Glutamatergic neuron (in vitro differentiated cells): Measurements from ENCODE around the gene SLC25A28. TPM values are rescaled to one million over a fixed set of nuclear protein-coding genes. Genes with fewer than 3 reads are reported as not detected.

Source experiments
- DNase-seq: peaks from one replicate; pipeline ENCODE4 v3.0.0; 2022
- H3K27ac Mint-ChIP-seq: one replicate; pipeline ENCODE4 v1.8.0; 2020; ENCODE audit warnings: mild to moderate bottlenecking, mixed read lengths, inconsistent platforms; ENCODE audit not compliant: unreplicated experiment
- H3K27me3 Mint-ChIP-seq: one replicate; pipeline ENCODE4 v1.8.0; 2020; ENCODE audit warnings: mild to moderate bottlenecking, moderate library complexity, mixed read lengths, inconsistent platforms; ENCODE audit not compliant: unreplicated experiment
- H3K36me3 Mint-ChIP-seq: one replicate; pipeline ENCODE4 v1.8.0; 2020; ENCODE audit warnings: mild to moderate bottlenecking, mixed read lengths, inconsistent platforms; ENCODE audit not compliant: unreplicated experiment
- H3K4me1 Mint-ChIP-seq: one replicate; pipeline ENCODE4 v1.8.0; 2020; ENCODE audit warnings: mild to moderate bottlenecking, low read depth, mixed read lengths, inconsistent platforms; ENCODE audit not compliant: unreplicated experiment
- H3K4me3 Mint-ChIP-seq: one replicate; pipeline ENCODE4 v1.8.0; 2020; ENCODE audit warnings: mild to moderate bottlenecking, mixed read lengths, inconsistent platforms; ENCODE audit not compliant: unreplicated experiment
- H3K9me3 Mint-ChIP-seq: one replicate; pipeline ENCODE4 v1.8.0; 2020; ENCODE audit warnings: mild to moderate bottlenecking, moderate library complexity, mixed read lengths, inconsistent platforms; ENCODE audit not compliant: unreplicated experiment
- total RNA-seq: library from RNA; stranded (reverse); fragmentation: NEBNext Ultra II Directional; extraction: Animal tissue kit (Norgen Biotek cat#: 25700); gene quantifications from one replicate; pipeline ENCODE4 v1.2.1, GENCODE V29; 2021; ENCODE audit not compliant: unreplicated experiment
- TF ChIP-seq, protein P1 (sequence below): fragments of 200-600 bp; sonication (generic); IDR thresholded peaks from one replicate; pipeline ENCODE4 v1.5.0; 2021; ENCODE audit not compliant: partially characterized antibody, unreplicated experiment

The SLC25A28 gene
- total RNA-seq, 1 donor from 2014 or later, result 27.1 TPM

GRCh38 chr10:99620711-99621453, 643 bp upstream of the SLC25A28 start:
- H3K9me3 Mint-ChIP-seq, result peaks cover 5% of the 10 kb centered on the region
- peak overlapping the region; percentile 88 for H3K4me3 Mint-ChIP-seq
- TF ChIP-seq, protein P1, sequence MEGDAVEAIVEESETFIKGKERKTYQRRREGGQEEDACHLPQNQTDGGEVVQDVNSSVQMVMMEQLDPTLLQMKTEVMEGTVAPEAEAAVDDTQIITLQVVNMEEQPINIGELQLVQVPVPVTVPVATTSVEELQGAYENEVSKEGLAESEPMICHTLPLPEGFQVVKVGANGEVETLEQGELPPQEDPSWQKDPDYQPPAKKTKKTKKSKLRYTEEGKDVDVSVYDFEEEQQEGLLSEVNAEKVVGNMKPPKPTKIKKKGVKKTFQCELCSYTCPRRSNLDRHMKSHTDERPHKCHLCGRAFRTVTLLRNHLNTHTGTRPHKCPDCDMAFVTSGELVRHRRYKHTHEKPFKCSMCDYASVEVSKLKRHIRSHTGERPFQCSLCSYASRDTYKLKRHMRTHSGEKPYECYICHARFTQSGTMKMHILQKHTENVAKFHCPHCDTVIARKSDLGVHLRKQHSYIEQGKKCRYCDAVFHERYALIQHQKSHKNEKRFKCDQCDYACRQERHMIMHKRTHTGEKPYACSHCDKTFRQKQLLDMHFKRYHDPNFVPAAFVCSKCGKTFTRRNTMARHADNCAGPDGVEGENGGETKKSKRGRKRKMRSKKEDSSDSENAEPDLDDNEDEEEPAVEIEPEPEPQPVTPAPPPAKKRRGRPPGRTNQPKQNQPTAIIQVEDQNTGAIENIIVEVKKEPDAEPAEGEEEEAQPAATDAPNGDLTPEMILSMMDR, result no peak
- H3K36me3 Mint-ChIP-seq, result no peaks in the 10 kb centered on the region
- peak overlapping the region; percentile 89 for H3K27ac Mint-ChIP-seq
- peaks cover 10% of the 10 kb centered on the region for H3K27me3 Mint-ChIP-seq
- H3K4me1 Mint-ChIP-seq, result peaks cover 17% of the 10 kb centered on the region
- DNase-seq, result peak; percentile 89

DNA sequence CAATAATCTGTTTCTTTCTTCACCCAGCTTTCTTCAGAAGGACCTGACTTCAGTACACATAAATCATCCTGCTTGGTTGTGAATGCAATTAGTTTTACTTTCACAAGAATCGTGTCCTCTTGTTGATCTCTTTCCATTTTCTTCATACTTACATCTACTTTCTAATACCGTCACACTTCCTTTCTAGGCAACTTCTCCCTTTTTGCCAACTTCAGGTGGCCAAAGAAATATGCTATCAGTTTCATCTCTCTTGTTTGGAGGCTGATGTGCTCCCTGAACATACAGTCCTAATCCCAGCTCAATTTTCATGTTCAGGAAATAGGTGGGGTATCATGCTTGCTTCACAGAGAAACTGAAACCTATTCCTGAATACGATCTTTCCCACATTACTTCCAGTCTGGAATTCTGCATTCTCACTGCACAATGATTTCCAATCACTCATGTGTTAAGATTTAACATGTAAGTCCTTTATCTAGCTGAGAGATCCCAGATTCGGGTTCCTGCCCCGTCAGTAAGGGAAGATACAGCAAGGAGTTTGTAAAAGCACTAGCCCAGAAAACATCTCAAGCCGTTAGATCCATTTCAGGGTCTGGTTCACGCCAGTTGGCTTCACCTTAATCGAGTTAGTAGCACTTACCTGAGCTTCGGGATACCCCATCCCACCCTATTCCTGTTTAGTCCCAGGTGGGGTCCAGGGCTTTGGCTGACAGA, 994 bp downstream of the SLC25A28 start:
- H3K9me3 Mint-ChIP-seq, result peaks cover 5% of the 10 kb centered on the region
- DNase-seq, result no peak
- H3K4me3 Mint-ChIP-seq, result peak overlapping the region; percentile 89
- H3K27ac Mint-ChIP-seq, result no peak overlapping the region
- peaks cover 10% of the 10 kb centered on the region for H3K27me3 Mint-ChIP-seq
- TF ChIP-seq, protein P1, result no peak
- no peaks in the 10 kb centered on the region for H3K36me3 Mint-ChIP-seq
- peaks cover 17% of the 10 kb centered on the region for H3K4me1 Mint-ChIP-seq

GRCh38 chr10:99617696-99618095, 2.5 kb downstream of the SLC25A28 start:
- peaks cover 5% of the 10 kb centered on the region for H3K9me3 Mint-ChIP-seq
- H3K4me1 Mint-ChIP-seq, result peaks cover 17% of the 10 kb centered on the region
- no peaks in the 10 kb centered on the region for H3K36me3 Mint-ChIP-seq
- H3K27ac Mint-ChIP-seq, result no peak overlapping the region
- H3K4me3 Mint-ChIP-seq, result no peak overlapping the region
- H3K27me3 Mint-ChIP-seq, result peaks cover 10% of the 10 kb centered on the region
- no peak for DNase-seq
- TF ChIP-seq, protein P1, result no peak

- H3K36me3 Mint-ChIP-seq, result no peaks in the 10 kb centered on the region
- H3K4me3 Mint-ChIP-seq, result no peak overlapping the region
- no peak for DNase-seq
- TF ChIP-seq, protein P1, result no peak
- H3K9me3 Mint-ChIP-seq, result no peaks in the 10 kb centered on the region
- peaks cover 11% of the 10 kb centered on the region for H3K4me1 Mint-ChIP-seq
- peaks cover 1% of the 10 kb centered on the region for H3K27me3 Mint-ChIP-seq
- no peak overlapping the region for H3K27ac Mint-ChIP-seq
Measured at GRCh38 chr10:99615426-99615825, 4.8 kb downstream of the SLC25A28 start.
